Kidney epithelial cell (primary cell): Measurements from ENCODE around the gene PPP4R4. TPM values are rescaled to one million over a fixed set of nuclear protein-coding genes. Genes with fewer than 3 reads are reported as not detected.
A peak's percentile ranks its signal among the peaks of the same experiment; 100 is the strongest.

Source experiments
- DNase-seq: peaks from one replicate; pipeline ENCODE4 v3.0.0-alpha.2; 2010; ENCODE audit warnings: low read depth
- H3K27me3 ChIP-seq: 2 replicates; pipeline ENCODE4 v1.6.0; 2011; ENCODE audit warnings: low read length; ENCODE audit not compliant: control insufficient read depth, insufficient read depth
- H3K36me3 ChIP-seq: 2 replicates; pipeline ENCODE4 v1.5.1; 2011; ENCODE audit warnings: low read length; ENCODE audit not compliant: control insufficient read depth, insufficient read depth
- H3K4me3 ChIP-seq: 2 replicates; pipeline ENCODE4 v1.5.1; 2011; ENCODE audit warnings: low read depth, mild to moderate bottlenecking, control low read depth, low read length
- total RNA-seq: library from RNA; depleted of rRNA; stranded (reverse); fragments of >200 nt; gene quantifications from 2 replicates; pipeline ENCODE4 v1.2.3, GENCODE V29; 2015
- TF ChIP-seq, protein P1 (sequence below): IDR thresholded peaks from 2 replicates; pipeline ENCODE4 v1.5.1; 2011; ENCODE audit warnings: mild to moderate bottlenecking, moderate library complexity, low read length, control low read depth, inconsistent platforms; ENCODE audit not compliant: insufficient read depth, poor library complexity, severe bottlenecking

PPP4R4 gene
- total RNA-seq, 1 donor from 2014 or later = 2.4 TPM

- Histone ChIP-seq H3K27me3 (peaks cover 4% of the 10 kb centered on the region), H3K36me3 (no peaks in the 10 kb centered on the region), H3K4me3 (no peak overlapping the region)
- no peak for DNase-seq
- TF ChIP-seq, protein P1, sequence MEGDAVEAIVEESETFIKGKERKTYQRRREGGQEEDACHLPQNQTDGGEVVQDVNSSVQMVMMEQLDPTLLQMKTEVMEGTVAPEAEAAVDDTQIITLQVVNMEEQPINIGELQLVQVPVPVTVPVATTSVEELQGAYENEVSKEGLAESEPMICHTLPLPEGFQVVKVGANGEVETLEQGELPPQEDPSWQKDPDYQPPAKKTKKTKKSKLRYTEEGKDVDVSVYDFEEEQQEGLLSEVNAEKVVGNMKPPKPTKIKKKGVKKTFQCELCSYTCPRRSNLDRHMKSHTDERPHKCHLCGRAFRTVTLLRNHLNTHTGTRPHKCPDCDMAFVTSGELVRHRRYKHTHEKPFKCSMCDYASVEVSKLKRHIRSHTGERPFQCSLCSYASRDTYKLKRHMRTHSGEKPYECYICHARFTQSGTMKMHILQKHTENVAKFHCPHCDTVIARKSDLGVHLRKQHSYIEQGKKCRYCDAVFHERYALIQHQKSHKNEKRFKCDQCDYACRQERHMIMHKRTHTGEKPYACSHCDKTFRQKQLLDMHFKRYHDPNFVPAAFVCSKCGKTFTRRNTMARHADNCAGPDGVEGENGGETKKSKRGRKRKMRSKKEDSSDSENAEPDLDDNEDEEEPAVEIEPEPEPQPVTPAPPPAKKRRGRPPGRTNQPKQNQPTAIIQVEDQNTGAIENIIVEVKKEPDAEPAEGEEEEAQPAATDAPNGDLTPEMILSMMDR = no peak
Observed at GRCh38 chr14:94142836-94143235, 31.3 kb upstream of the PPP4R4 start.

DNA sequence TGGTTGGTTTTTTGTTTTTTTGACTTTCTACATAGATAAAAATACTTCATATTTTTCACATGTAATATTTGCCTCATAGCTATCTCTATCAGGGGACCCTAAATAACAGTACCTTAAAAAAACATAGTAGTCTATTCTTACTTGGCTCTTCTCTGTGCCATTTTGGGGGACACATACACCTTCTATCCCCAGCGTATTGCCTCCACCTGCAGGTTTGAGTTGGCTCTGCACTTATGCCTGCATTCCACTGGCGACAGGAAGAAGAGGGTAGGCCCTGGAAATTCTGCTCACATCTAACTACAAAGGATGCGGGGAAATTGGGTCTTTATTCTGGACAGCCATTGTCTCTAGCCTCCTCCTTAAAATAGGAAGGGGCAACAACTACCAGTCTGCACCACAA, 30.9 kb upstream of the PPP4R4 start:
- Histone ChIP-seq H3K4me3 (no peak overlapping the region), H3K27me3 (peaks cover 4% of the 10 kb centered on the region), H3K36me3 (no peaks in the 10 kb centered on the region)
- DNase-seq = no peak
- TF ChIP-seq, protein P1 = peak; percentile 42

DNA sequence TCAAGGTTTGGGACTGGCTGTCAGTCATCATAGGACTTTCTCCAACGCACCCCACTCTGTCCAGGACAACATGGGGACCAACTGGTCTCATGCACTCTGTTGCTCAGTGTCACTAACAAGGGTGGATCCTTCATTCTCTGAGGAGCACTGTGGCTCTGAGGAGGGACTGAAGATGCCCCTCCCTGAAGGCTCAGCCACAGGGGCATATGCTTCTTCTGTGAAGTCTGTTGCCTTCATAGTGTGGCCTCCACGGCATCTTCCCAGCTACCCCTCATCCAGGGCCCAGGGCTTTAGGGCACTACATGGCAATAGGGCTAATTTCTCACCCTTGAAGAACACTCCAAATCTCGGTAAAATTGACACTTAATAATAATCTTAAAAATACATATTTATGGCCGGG, 30.4 kb upstream of the PPP4R4 start:
- no peak for DNase-seq
- H3K36me3 ChIP-seq = no peaks in the 10 kb centered on the region
- TF ChIP-seq, protein P1 = no peak
- no peak overlapping the region for H3K4me3 ChIP-seq
- peaks cover 3% of the 10 kb centered on the region for H3K27me3 ChIP-seq

GRCh38 chr14:94144765-94145164, 29.4 kb upstream of the PPP4R4 start:
- H3K36me3 ChIP-seq = no peaks in the 10 kb centered on the region
- H3K27me3 ChIP-seq = no peaks in the 10 kb centered on the region
- TF ChIP-seq, protein P1 = no peak
- no peak for DNase-seq
- H3K4me3 ChIP-seq = no peak overlapping the region

DNA sequence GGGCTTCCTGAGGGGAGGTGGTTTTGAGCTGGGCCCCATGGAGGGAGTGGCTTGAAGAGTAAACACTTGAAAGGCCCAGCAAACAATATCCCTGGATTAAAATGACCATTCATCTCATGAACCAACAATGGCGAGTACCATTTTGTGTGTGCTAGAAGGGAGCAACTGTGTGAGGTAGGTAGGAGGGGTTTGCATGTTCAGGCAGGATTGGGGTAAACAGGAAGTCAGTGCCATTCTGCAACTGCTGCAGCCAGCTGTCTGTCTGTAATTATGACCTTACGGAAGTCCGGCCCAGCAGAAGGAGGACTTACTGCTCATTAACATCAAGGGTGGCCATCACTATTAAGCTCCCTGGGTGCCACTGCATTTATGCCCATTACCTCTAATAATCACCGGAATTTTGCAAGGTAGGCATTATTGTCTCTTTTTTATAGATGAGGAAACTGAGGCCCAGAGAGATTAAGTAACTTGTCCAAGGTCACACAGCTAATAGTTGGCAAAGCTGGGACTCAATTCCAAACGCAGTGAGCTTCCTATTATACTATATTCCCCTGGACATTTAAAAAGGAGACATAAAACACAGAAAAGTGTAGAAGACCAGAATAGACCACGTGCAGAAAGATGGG, 28.1 kb upstream of the PPP4R4 start:
- TF ChIP-seq, protein P1 = no peak
- H3K27me3 ChIP-seq = no peaks in the 10 kb centered on the region
- H3K4me3 ChIP-seq = no peak overlapping the region
- H3K36me3 ChIP-seq = no peaks in the 10 kb centered on the region
- no peak for DNase-seq

DNA sequence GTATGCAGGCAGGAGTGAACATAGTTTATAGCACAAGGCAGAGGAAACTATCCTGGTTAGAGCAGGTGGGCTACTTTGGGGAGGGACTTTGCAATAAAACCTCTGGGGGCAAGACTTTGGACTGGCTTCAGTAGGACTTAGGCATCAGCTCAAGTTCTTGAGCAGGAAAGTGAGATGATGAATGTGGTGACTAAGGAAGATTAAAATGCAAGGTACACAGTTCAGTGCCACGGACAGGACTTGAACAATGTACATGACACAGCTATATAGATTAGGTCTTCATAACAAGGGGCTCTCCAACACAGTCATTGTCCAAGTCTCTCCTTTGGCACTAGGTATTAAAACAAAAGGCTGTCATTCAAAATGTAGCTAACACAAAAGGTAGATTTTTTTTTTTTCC, 21.4 kb upstream of the PPP4R4 start:
- no peaks in the 10 kb centered on the region for H3K36me3 ChIP-seq
- DNase-seq = no peak
- H3K27me3 ChIP-seq = no peaks in the 10 kb centered on the region
- TF ChIP-seq, protein P1 = no peak
- H3K4me3 ChIP-seq = no peak overlapping the region
